GM21529 (cell line): ENCODE data around the gene BCKDHB.
"Not testable (repeated sequence)": the region's sequence is repeated elsewhere in the genome, so short reads cannot be mapped to it uniquely, and the experiment has no call there.

Experiments used
- ATAC-seq: cut with Tn5 transposase; IDR thresholded peaks from one replicate; pipeline ENCODE4 v1.9.1; 2021; ENCODE audit not compliant: unreplicated experiment

The BCKDHB gene

DNA sequence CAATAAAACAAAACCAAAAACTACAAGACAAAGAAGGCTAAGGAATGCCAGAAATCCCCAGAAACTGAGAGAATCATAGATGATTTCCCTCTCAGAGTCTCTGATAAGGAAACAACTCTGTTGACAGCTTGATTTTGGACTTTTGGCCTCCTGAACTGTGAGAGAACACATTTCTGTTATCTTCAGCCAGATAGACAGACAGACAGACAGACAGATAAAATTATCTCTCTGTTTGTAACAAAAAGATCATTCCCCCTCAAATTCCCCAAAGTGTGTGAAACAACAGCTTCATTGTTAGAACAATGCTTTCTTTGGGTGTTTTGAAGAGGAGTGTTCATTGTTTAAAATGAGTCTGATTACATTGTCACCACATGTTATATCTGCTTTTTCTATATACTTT, 148.2 kb downstream of the BCKDHB start:
- no peak for ATAC-seq

GRCh38 chr6:80256691-80257090, 150.2 kb downstream of the BCKDHB start:
- no peak for ATAC-seq

GRCh38 chr6:80259118-80259517, 152.6 kb downstream of the BCKDHB start:
- no peak for ATAC-seq

GRCh38 chr6:80263585-80263984, 157.1 kb downstream of the BCKDHB start:
- ATAC-seq: no peak

- no peak for ATAC-seq
Observed at GRCh38 chr6:80268865-80269730, 162.6 kb downstream of the BCKDHB start.

- no peak for ATAC-seq
Observed at GRCh38 chr6:80271074-80271473, 164.6 kb downstream of the BCKDHB start.

GRCh38 chr6:80272988-80273387, 166.5 kb downstream of the BCKDHB start:
- no peak for ATAC-seq

DNA sequence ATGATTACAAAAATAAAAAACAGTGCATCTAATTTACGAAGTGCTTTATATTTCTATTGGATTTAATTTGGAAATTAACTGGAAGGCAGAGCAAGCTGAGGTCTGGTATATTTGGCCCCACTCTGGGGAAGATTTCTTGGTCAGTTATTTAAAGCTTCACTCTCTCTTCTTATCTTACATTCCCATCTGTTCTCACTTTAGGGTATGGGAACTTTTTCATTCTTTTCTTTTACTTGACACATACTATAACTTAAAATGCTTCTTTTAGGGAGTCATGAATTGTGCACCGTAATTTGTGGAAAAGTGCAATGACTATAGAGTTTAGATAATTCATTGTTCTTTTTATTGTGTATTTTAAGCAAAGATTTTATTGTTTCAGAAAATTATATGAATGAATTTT, 170.4 kb downstream of the BCKDHB start:
- ATAC-seq: no peak

DNA sequence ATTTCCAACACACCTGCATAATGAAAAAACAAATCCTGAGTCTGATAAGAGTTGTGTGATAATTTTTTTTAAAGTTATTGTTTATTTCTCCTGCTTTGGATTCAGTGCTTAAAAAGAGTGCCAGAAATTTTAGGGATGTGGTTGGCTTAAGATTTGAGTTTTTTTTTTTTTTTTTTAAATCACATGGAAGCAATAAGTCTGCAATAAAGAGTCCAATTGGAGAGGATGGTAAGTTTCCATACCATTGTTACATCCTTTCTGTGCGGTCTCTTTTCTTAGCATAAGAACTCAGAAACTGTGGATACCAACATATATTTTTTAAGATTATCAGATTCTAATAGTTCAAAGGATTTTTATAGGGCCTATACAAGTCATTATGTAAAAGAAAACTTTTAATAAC, 171.0 kb downstream of the BCKDHB start:
- ATAC-seq: no peak

DNA sequence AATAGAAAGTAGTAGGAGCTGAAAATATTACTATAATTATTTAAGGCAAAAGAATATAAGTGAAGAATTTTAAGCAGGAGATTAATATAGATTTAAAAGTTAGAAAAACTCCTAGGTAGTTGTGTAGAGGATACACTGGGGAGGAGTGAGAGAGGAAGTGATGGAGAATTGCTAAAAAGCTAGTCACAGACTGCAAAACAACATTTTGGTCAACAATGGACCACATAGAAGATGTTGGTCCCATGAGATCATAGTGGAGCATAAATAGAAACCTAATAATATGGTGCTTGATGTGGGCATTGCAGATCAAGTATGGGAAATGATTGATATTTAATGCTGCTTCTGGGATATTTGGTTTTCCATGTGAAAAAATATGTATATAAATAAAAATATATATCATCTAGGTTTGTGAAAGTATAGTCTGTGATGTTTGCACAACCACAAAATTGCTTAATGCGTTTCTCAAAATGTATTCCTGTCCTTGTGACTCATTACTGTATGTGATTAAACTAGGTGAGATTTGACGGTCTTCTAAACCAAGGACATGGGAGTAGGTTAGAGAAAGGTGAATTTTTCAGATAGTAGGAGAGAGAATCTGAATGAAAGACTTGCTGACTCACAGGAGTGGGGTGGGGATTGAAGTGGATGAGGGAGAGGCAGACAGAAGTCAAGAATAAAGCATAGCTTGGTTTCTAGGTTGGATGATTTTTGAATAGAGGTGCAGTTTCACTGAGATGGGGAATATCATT, 174.0 kb downstream of the BCKDHB start:
- ATAC-seq: peak; percentile 48

GRCh38 chr6:80282913-80283554, 176.6 kb downstream of the BCKDHB start:
- ATAC-seq: no peak

- no peak for ATAC-seq
Observed at GRCh38 chr6:80287112-80287511, 180.6 kb downstream of the BCKDHB start.

DNA sequence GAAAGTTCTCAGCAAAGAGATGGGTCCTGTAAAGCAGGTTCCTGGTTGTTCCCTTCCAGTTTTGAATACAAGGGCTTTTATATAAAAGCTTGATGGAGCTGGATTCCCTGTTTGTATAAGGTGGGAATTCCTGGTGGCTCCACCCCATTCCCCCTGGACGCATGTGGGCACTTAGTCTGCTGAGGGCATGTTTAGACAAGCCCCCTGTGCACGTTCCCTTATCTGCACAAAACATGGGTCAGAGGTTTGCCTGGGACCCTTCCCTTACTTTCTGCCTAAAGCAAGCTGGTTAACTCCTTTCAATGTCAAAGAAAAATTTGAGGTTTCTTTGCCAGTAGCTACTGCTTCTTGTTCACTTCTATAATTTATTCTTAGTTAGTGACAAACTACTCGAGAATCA, 181.1 kb downstream of the BCKDHB start:
- no peak for ATAC-seq

DNA sequence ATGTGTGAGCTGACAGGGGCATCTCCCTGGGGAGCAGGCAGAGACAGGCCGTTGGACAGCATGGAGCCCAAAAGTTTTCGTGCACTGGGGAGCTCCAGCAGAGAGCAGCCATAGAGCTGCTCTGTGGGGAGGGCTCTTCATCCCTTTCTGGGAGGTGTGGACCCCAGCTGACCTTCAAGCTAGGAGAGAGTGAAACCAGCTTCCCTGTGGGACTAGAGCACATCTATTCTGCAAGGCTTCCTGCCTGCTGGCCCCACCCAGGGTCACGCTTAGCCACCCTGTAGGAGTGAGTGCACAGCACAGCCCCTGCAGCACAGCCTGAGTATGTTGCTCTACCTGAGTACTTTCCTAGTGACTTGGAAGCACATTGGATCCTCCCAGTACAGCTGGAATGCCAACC, 183.3 kb downstream of the BCKDHB start:
- no peak for ATAC-seq

DNA sequence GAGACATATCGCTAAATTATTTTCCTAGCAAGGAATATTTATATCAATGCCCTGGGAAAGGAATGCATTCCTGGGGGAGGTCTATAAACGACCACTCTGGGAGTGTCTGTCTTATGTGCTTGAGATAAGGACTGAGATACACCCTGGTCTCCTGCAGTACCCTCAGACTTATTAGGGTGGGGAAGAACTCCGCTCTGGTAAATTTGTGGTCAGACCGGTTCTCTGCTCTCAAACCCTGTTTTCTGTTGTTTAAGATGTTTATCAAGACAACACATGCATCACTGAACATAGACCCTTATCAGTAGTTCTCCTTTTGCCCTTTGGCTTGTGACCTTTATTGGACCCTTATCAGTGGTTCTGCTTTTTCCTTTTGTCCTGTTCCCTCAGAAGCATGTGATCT, 188.1 kb downstream of the BCKDHB start:
- ATAC-seq: not testable (repeated sequence)

DNA sequence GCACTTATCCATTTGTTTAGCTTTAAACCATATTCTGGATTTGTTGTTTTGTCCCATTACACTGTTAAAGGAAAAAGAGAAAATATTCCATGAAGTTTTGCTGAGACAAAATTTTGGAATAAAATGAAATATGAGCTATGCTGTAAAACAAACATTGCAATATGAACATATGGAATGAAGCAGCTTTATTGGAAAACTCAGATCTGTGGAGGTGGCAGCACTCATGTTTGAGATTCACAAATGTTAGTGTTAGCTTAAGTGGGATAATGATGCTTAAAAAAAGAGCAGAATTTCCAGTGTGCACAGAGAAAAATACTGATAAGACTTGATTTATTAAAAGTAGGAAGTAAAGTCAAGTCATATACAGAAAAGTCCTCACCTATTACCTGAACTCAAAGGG, 196.2 kb downstream of the BCKDHB start:
- no peak for ATAC-seq

DNA sequence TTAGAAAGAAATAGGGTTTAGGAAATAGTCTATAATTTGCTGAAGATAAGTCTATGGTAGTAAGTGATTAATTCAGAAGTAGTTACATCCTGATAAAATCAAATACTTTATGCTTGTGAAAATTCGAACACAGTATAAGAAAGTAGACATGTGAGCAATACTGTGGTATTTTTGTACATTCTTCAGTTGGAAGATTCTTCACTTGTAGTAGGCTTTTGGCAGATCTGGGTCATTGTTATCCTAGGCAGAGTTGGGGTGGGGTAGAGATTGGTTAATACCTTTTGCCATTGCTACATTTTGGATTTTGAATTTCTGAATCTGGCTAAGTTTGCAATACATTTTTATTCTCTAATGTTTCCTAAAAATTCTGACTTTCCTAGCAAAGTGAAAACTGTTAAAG, 197.5 kb downstream of the BCKDHB start:
- ATAC-seq: no peak

- no peak for ATAC-seq
Observed at GRCh38 chr6:80314531-80314930, 208.1 kb downstream of the BCKDHB start.

DNA sequence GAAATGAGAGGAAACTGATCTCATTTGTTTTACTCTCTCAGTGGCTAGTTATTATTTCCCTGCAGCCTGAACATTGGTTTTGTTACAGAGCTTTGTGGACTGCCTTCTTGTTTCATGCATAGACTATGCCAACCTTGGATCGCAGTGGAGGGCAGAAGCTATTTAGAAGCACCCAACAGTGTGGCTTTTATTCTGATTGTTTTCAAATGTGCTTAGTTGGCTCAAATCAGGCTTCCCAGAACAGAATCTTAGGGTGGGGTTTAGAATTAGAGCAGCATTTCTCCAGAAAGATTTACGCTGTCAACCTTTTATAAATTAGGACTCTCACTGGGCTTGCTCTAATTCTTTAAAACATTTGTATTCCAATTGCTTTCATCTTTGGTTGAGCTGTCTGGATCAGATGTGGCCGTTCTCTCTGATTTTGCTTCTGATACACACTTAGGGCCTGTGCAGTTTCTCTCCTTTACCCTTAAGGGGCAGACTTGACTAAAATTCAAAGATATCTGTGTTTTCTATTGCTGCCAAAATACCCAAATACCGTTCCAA, 210.3 kb downstream of the BCKDHB start:
- ATAC-seq: no peak

GRCh38 chr6:80319196-80319595, 212.7 kb downstream of the BCKDHB start:
- no peak for ATAC-seq

DNA sequence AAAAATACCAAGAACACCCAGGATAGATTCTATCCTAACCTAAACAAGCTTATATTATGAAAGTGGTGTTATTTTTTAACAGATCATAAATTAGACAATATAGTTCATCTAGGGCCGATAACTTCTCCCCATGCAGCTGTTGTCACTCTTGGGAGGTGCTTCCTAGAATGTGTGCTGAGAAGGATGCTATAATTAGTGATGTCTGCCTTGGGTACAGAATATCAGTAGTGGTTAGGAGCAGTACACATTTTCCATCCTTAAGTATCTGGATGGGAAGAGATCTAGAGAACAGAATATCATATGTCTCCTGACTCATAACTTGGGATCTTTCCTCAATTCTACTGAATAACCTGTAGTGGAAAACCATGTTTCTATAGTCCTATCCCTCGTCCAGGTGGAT, 214.5 kb downstream of the BCKDHB start:
- no peak for ATAC-seq

DNA sequence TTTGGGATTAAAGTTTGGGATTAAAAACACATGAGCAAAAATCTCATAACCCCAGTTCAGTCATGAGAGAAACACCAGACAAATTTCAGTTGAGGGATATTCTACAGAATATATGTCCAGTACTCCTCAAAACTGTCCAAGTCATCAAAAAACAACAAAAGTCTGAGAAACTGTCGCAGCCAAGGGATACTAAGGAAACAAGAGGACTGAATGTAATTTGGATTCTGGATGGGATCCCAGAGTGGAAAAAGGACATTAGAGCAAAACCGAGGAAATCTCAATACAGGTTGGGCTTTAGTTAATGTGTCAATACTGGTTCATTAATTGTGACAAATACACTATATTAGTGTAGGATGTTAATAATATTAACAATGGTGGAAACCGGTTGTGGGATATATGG, 219.3 kb downstream of the BCKDHB start:
- ATAC-seq: no peak
